ENCODE data around the gene DUS3L.

- TF ChIP-seq, protein P1, sequence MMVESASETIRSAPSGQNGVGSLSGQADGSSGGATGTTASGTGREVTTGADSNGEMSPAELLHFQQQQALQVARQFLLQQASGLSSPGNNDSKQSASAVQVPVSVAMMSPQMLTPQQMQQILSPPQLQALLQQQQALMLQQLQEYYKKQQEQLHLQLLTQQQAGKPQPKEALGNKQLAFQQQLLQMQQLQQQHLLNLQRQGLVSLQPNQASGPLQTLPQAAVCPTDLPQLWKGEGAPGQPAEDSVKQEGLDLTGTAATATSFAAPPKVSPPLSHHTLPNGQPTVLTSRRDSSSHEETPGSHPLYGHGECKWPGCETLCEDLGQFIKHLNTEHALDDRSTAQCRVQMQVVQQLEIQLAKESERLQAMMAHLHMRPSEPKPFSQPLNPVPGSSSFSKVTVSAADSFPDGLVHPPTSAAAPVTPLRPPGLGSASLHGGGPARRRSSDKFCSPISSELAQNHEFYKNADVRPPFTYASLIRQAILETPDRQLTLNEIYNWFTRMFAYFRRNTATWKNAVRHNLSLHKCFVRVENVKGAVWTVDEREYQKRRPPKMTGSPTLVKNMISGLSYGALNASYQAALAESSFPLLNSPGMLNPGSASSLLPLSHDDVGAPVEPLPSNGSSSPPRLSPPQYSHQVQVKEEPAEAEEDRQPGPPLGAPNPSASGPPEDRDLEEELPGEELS (CRISPR knock-in tag; IDR thresholded peaks at IDR 0.05), result no peak
- TF ChIP-seq KAT7 (CRISPR knock-in tag; IDR thresholded peaks at IDR 0.05; ENCODE audit: borderline replicate concordance), result no peak
- TF ChIP-seq CTCF (IDR thresholded peaks at IDR 0.05), result no peak
These were observed 36.5 kb upstream of the DUS3L start for GRCh38 chr19:5827342-5827890.

All from WTC11 (cell line).